Measurements from ENCODE around the gene DIPK1B. TPM values are rescaled to one million over a fixed set of nuclear protein-coding genes. Genes with fewer than 3 reads are reported as not detected.

The DIPK1B gene
- total RNA-seq, 2 experiments from 2014 or later = 0.14 TPM; not detected in 1

DNA sequence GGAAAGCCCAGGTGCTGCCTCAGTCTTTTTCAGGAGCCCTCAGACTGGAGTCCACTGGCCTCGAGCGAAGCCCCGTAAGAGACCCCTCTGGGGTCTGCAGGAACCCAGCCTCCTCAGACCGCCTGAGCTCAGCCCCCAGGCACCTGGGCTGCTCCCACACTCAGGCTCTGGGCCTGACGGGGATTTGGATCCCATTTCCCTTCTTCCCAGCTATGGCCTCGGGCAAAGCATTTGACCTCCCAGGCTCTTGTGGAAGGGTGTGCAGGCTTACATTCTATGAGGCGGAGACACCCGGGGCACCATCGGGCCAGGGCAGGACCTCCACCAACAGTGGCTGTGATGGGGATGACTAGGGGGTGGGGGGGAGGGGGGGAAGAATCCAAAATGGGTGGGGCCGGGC lies 29.7 kb upstream of the DIPK1B start:
- H3K27ac Mint-ChIP-seq = no peak overlapping the region
- H3K36me3 Mint-ChIP-seq (ENCODE audit: low read depth) = no peaks in the 10 kb centered on the region
- ATAC-seq = no peak
- H3K4me3 Mint-ChIP-seq = no peak overlapping the region
- POLR2A ChIA-PET = interaction anchor here (1.0 to 3.6 kb wide), 2 partner anchors 46 to 223 kb away, joined by 3 to 16 read pairs; no protein-coding TSS in a partner anchor
- no peak for DNase-seq
- intact Hi-C loops (cut with micrococcal nuclease) = no loop called here
- peaks cover 3% of the 10 kb centered on the region for H3K4me1 Mint-ChIP-seq (ENCODE audit: low read depth)
- CTCF ChIA-PET = interaction anchor here (1.5 to 4.1 kb wide), 2 partner anchors 11 to 44 kb away, joined by 5 to 21 read pairs; no protein-coding TSS in a partner anchor
- H3K27me3 Mint-ChIP-seq = no peaks in the 10 kb centered on the region
- H3K9me3 Mint-ChIP-seq = no peaks in the 10 kb centered on the region
- TF ChIP-seq CTCF (IDR thresholded peaks at IDR 0.05) = no peak

DNA sequence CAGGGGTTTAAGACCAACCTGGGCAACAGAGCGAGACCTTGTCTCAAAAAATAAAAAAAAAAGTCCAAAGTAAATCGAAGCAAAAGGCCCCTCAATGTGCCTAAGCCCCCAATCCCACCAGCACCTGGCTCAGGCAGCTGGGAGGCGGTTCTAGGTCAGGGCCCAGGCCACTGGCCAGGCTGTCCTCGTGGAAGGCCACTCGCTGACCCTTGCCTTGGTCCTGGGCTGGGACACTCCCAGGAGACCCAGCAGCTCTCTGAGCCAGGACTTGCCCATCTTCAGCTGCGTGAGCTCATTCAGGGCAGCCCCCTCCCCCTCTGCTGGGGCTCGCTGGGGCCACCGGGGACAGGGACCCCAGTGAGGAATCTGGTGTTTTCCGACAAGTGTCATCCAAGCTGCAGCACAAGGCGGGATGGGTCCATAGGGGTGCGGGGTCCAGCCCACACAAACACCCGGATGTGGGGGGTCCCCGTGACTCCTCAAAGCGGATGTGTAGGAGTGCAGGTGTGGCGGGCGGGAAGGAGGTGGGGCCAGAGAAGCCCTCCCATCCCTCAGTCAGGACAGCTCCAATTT lies 29.1 kb upstream of the DIPK1B start:
- no peak for TF ChIP-seq CTCF (IDR thresholded peaks at IDR 0.05)
- H3K36me3 Mint-ChIP-seq (ENCODE audit: low read depth) = no peaks in the 10 kb centered on the region
- CTCF ChIA-PET = interaction anchor here (1.5 to 4.1 kb wide), 2 partner anchors 12 to 44 kb away, joined by 5 to 21 read pairs; no protein-coding TSS in a partner anchor
- no peak for DNase-seq
- no peak for ATAC-seq
- H3K27ac Mint-ChIP-seq = no peak overlapping the region
- H3K4me1 Mint-ChIP-seq (ENCODE audit: low read depth) = peaks cover 3% of the 10 kb centered on the region
- no peaks in the 10 kb centered on the region for H3K9me3 Mint-ChIP-seq
- H3K27me3 Mint-ChIP-seq = no peaks in the 10 kb centered on the region
- no peak overlapping the region for H3K4me3 Mint-ChIP-seq
- POLR2A ChIA-PET = interaction anchor here (3.6 kb wide), 1 partner anchor 45 kb away, joined by 16 read pairs; no protein-coding TSS in a partner anchor
- intact Hi-C loops (cut with micrococcal nuclease) = no loop called here

DNA sequence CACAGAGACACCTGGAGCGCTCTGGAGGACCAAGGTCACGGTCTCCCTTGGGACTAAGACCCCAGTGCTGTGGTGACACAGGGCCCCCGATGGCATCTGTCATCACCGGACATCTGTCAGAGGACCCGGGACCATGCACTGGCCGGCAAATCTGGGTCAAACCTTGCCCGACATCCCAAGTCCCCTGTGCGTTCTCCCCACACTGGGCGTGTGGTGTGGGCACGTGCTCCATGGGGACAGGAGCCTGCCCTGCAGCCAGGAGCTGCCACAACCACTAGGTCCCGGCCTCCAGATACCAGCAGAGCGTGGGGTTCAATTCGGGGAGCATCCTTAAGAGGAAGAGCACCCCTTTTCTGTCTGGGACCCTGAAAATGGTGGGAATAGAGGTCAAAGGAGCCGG lies 28.6 kb upstream of the DIPK1B start:
- no peak for TF ChIP-seq CTCF (IDR thresholded peaks at IDR 0.05)
- DNase-seq (no peak), ATAC-seq (no peak)
- Mint-ChIP-seq H3K27me3 (no peaks in the 10 kb centered on the region), H3K27ac (no peak overlapping the region), H3K4me1 (ENCODE audit: low read depth) (peaks cover 3% of the 10 kb centered on the region), H3K4me3 (no peak overlapping the region), H3K36me3 (ENCODE audit: low read depth) (no peaks in the 10 kb centered on the region), H3K9me3 (no peaks in the 10 kb centered on the region)
- POLR2A ChIA-PET = interaction anchor here (3.6 kb wide), 1 partner anchor 45 kb away, joined by 16 read pairs; no protein-coding TSS in a partner anchor
- intact Hi-C loops (cut with micrococcal nuclease) = no loop called here
- CTCF ChIA-PET = interaction anchor here (1.5 to 4.1 kb wide), 2 partner anchors 12 to 43 kb away, joined by 5 to 21 read pairs; no protein-coding TSS in a partner anchor

DNA sequence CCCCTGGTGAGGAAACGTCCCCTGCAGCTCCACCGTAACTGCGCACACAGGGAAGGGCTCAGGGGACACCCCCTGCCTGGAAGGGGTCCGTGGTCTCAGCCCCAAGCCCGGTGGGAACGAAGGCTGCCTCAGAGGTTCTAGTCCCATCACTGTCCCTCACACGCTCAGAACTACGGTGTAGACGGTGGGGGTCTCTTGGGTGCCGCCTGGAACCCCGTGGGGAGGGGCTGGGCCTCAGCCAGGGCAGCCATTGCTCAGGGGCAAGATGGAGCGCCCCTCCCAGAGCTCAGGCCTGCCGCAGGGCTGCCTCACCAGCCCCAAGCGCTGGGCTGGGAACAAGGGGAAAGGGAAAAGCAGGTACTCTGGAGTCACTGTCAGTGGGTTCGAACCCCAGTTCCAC lies 28.0 kb upstream of the DIPK1B start:
- H3K9me3 Mint-ChIP-seq = no peaks in the 10 kb centered on the region
- intact Hi-C loops (cut with micrococcal nuclease) = no loop called here
- H3K36me3 Mint-ChIP-seq (ENCODE audit: low read depth) = no peaks in the 10 kb centered on the region
- peaks cover 3% of the 10 kb centered on the region for H3K4me1 Mint-ChIP-seq (ENCODE audit: low read depth)
- no peak overlapping the region for H3K4me3 Mint-ChIP-seq
- POLR2A ChIA-PET = interaction anchor here (3.6 kb wide), 1 partner anchor 44 kb away, joined by 16 read pairs; no protein-coding TSS in a partner anchor
- DNase-seq (no peak), ATAC-seq (no peak)
- CTCF ChIA-PET = no interaction called here
- H3K27me3 Mint-ChIP-seq = no peaks in the 10 kb centered on the region
- no peak for TF ChIP-seq CTCF (IDR thresholded peaks at IDR 0.05)
- H3K27ac Mint-ChIP-seq = no peak overlapping the region

DNA sequence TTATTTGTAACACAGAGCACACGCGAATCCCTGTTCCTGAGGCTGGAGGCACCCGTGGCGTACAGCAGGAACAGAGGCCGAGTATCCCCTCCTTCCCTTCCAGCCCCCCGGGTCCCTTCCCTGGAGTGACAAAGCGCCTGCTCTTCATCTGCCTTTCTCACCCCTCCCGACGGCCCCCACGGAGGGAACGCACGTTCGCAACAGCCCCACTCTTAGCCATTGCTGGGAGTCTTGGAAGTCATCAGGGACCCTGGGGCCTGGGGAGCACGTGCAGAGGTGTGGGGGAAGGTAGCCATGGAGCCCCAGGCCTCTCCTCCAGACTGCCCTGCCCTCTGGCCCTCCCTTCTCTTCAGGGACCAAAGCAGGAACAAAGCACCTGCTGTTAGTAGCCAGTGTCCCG lies 27.6 kb upstream of the DIPK1B start:
- no peak overlapping the region for H3K27ac Mint-ChIP-seq
- H3K9me3 Mint-ChIP-seq = no peaks in the 10 kb centered on the region
- ChIA-PET CTCF (no interaction called here), POLR2A (interaction anchor here (3.6 kb wide), 1 partner anchor 44 kb away, joined by 16 read pairs; no protein-coding TSS in a partner anchor)
- ATAC-seq (no peak), DNase-seq (no peak)
- no peaks in the 10 kb centered on the region for H3K36me3 Mint-ChIP-seq (ENCODE audit: low read depth)
- intact Hi-C loops (cut with micrococcal nuclease) = no loop called here
- TF ChIP-seq CTCF (IDR thresholded peaks at IDR 0.05) = no peak
- no peak overlapping the region for H3K4me3 Mint-ChIP-seq
- peaks cover 3% of the 10 kb centered on the region for H3K4me1 Mint-ChIP-seq (ENCODE audit: low read depth)
- no peaks in the 10 kb centered on the region for H3K27me3 Mint-ChIP-seq

All from activated CD8-positive, alpha-beta T cell treated with anti-CD3 and anti-CD28 coated beads for 36 hours (primary cell).